K562 (cell line): ENCODE measurements around the gene CDK14. TPM values are rescaled to one million over a fixed set of nuclear protein-coding genes. Genes with fewer than 3 reads are reported as not detected.

ENCODE experiments used
- ATAC-seq: fragments of 200-7000 bp; cut with Tn5 transposase; 3 replicates; pipeline ENCODE4 v1.9.1; 2020; ENCODE audit warnings: moderate library complexity
- Bru-seq: library from RNA; stranded (reverse); fragments of 400-500 nt; gene quantifications from one replicate; lab custom pipeline; 2021; lab: Mats Ljungman, UMichigan
- BruChase-seq, 2 experiments: library from RNA; stranded (reverse); fragments of 400-500 nt; gene quantifications; one replicate each; lab custom pipeline; 2021; lab: Mats Ljungman, UMichigan
- BruUV-seq: library from RNA; stranded (reverse); fragments of 400-500 nt; replicated peaks from 2 replicates; lab custom pipeline; 2021; lab: Mats Ljungman, UMichigan
- CTCF ChIA-PET: fragments of 300-600 bp; formaldehyde crosslinking; extraction: SDS; loops from one replicate; lab custom pipeline; 2021; ENCODE audit warnings: low intra/inter-chr PET ratio; lab: Yijun Ruan, JAX
- POLR2A ChIA-PET: fragments of 300-600, 350-650 bp; sonication (Branson Sonifier 250); formaldehyde crosslinking; extraction: SDS; loops from one replicate; lab custom pipeline; 2021; ENCODE audit warnings: antibody characterized with exemption, inconsistent platforms; lab: Yijun Ruan, JAX
- DNase-seq, 4 experiments: peaks; one replicate each; pipeline versions ENCODE4 v3.0.0 to v3.0.0-alpha.2; 2011 to 2018; ENCODE audit warnings: low spot score in 3 of 4, mixed read lengths in 3 of 4; ENCODE audit errors: extremely low read depth in 1 of 4
- FAIRE-seq: peaks from 2 replicates; lab custom pipeline; 2011; peaks lifted over from hg19 to GRCh38; lab: Jason Lieb, UNC
- H2AFZ ChIP-seq: 2 replicates; pipeline ENCODE4 v1.6.0; 2011; ENCODE audit warnings: low read depth, low read length, control low read depth, inconsistent platforms
- H3K27ac ChIP-seq: fragments of 200-600 bp; 3 replicates; pipeline ENCODE4 v1.8.0; 2011; ENCODE audit warnings: low read depth, mild to moderate bottlenecking, control low read depth, inconsistent platforms, low read length, moderate library complexity, mixed read lengths; ENCODE audit errors: extremely low read depth
- H3K27me3 ChIP-seq, 2 experiments: fragments of 300-600 bp in 1 of 2; 2 replicates in 1 of 2; 3 replicates in 1 of 2; pipeline versions ENCODE4 v1.6.0 to v1.8.0; 2011; ENCODE audit warnings: inconsistent platforms in 2 of 2, low read length in 2 of 2, mild to moderate bottlenecking in 1 of 2, mixed read lengths in 1 of 2, moderate library complexity in 1 of 2; ENCODE audit not compliant: control insufficient read depth in 2 of 2, insufficient read depth in 2 of 2
- H3K36me3 ChIP-seq: fragments of 300-600 bp; 3 replicates; pipeline ENCODE4 v1.8.0; 2011; ENCODE audit warnings: mild to moderate bottlenecking, low read length, inconsistent platforms; ENCODE audit not compliant: control insufficient read depth, insufficient read depth
- H3K4me1 ChIP-seq, 2 experiments: fragments of 200-600 bp in 1 of 2; replicated peaks in 1 of 2; 2 replicates in 1 of 2; 3 replicates in 1 of 2; pipeline versions ENCODE4 v1.5.1 to v1.8.0; 2011; ENCODE audit warnings: inconsistent platforms in 2 of 2, low read length in 2 of 2, mild to moderate bottlenecking in 1 of 2, mixed read lengths in 1 of 2, moderate library complexity in 1 of 2; ENCODE audit not compliant: control insufficient read depth in 2 of 2, insufficient read depth in 2 of 2
- H3K4me2 ChIP-seq: 2 replicates; pipeline ENCODE4 v1.6.1; 2011; ENCODE audit warnings: low read length, control low read depth, inconsistent platforms, mixed read lengths; ENCODE audit not compliant: insufficient read depth
- H3K4me3 ChIP-seq: fragments of 200-600 bp; sonication (generic), shearing (Covaris generic); 2 replicates; pipeline ENCODE4 v1.5.1; 2016; ENCODE audit warnings: control low read depth, inconsistent platforms
- H3K79me2 ChIP-seq: fragments of 200-600 bp; 3 replicates; pipeline ENCODE4 v1.8.0; 2011; ENCODE audit warnings: low read length, inconsistent platforms; ENCODE audit not compliant: control insufficient read depth, insufficient read depth
- H3K9ac ChIP-seq, 2 experiments: 2 replicates each; pipeline versions ENCODE4 v1.6.0 to v1.6.1; 2011; ENCODE audit warnings: low read depth in 2 of 2, low read length in 2 of 2, control low read depth in 1 of 2, inconsistent platforms in 1 of 2, mild to moderate bottlenecking in 1 of 2, mixed read lengths in 1 of 2; ENCODE audit not compliant: insufficient read depth in 1 of 2
- H3K9me1 ChIP-seq: one replicate; pipeline ENCODE4 v1.6.0; 2011; ENCODE audit warnings: inconsistent platforms, mild to moderate bottlenecking, low read length, moderate library complexity; ENCODE audit not compliant: control insufficient read depth, insufficient read depth
- H3K9me3 ChIP-seq: replicated peaks from 2 replicates; pipeline ENCODE4 v1.5.1; 2011; ENCODE audit warnings: low read depth, low read length, inconsistent platforms; ENCODE audit not compliant: control insufficient read depth, insufficient read depth
- H4K20me1 ChIP-seq: replicated peaks from 2 replicates; pipeline ENCODE4 v1.6.1; 2011; ENCODE audit warnings: low read length, inconsistent platforms, mixed read lengths; ENCODE audit not compliant: control insufficient read depth, insufficient read depth
- BRCA1 ChIP-seq, 2 experiments: fragments of 450-650 bp in 1 of 2; sonication (generic) in 1 of 2; formaldehyde crosslinking in 1 of 2; IDR thresholded peaks; 2 replicates each; pipeline versions ENCODE4 v1.5.0 to v1.6.1; 2017 to 2020; ENCODE audit warnings: mild to moderate bottlenecking in 1 of 2, missing genetic modification reagents in 1 of 2
- CXXC5 ChIP-seq: fragments of 250-450 bp; sonication (Bioruptor Pico); IDR thresholded peaks from 2 replicates; pipeline ENCODE4 v1.8.0; 2022; ENCODE audit warnings: inconsistent platforms, mild to moderate bottlenecking, moderate library complexity
- EGR1 ChIP-seq: fragments of 450-650 bp; conservative IDR thresholded peaks from 2 replicates; pipeline ENCODE4 v1.6.1; 2017; ENCODE audit warnings: mild to moderate bottlenecking
- FIP1L1 ChIP-seq: fragments of 200-400 bp; formaldehyde crosslinking; IDR thresholded peaks from 2 replicates; pipeline ENCODE4 v1.6.1; 2018; ENCODE audit warnings: mild to moderate bottlenecking, low read depth, low read length; ENCODE audit not compliant: poor library complexity, severe bottlenecking
- FOXP4 ChIP-seq: sonication (generic); formaldehyde crosslinking; IDR thresholded peaks from 2 replicates; pipeline ENCODE4 v1.8.0; 2022; ENCODE audit warnings: mild to moderate bottlenecking, missing genetic modification reagents, borderline replicate concordance
- HDAC6 ChIP-seq: IDR thresholded peaks from 2 replicates; pipeline ENCODE4 v1.6.1; 2012; ENCODE audit warnings: low read depth, mild to moderate bottlenecking, control low read depth, inconsistent platforms, low read length, moderate library complexity
- MAZ ChIP-seq, 2 experiments: fragments of 450-650 bp in 1 of 2; sonication (generic) in 1 of 2; formaldehyde crosslinking; IDR thresholded peaks in 1 of 2; conservative IDR thresholded peaks in 1 of 2; 2 replicates each; pipeline versions ENCODE4 v1.4.0 to v1.5.0; 2020; ENCODE audit warnings: mild to moderate bottlenecking in 1 of 2, missing genetic modification reagents in 1 of 2
- MLX ChIP-seq, 2 experiments: fragments of 450-650 bp in 1 of 2; sonication (generic) in 1 of 2; formaldehyde crosslinking; conservative IDR thresholded peaks; 2 replicates each; pipeline versions ENCODE4 v1.4.0 to v1.8.1; 2020 to 2022; ENCODE audit warnings: mild to moderate bottlenecking in 1 of 2, missing genetic modification reagents in 1 of 2
- SP1 ChIP-seq: sonication (generic); formaldehyde crosslinking; IDR thresholded peaks from 2 replicates; pipeline ENCODE4 v1.8.1; 2022; ENCODE audit warnings: mild to moderate bottlenecking, missing genetic modification reagents
- WGBS: fragments of 100-300 bp; shearing (Covaris generic); methylation state at CpG from one replicate; pipeline ENCODE4 v1.1.6; 2016; ENCODE audit warnings: low coverage, mixed read lengths; ENCODE audit not compliant: insufficient coverage; ENCODE audit errors: missing lambda C conversion rate; 5-methylcytosine and 5-hydroxymethylcytosine counted together
- in situ Hi-C: fragments of 300-500 bp; cut with MboI; formaldehyde crosslinking; loops from 4 replicates; pipeline ENCODE4 v1.15.0; 2018; ENCODE audit warnings: inconsistent platforms, mixed read lengths
- intact Hi-C: fragments of 100-400 bp; cut with micrococcal nuclease; formaldehyde crosslinking; loops from 2 replicates; pipeline ENCODE4 v1.14.2; 2022
- long read RNA-seq, 3 experiments: library from polyadenylated mRNA in 2 of 3; library from RNA in 1 of 3; unstranded in 2 of 3; stranded (forward) in 1 of 3; transcript quantifications; one replicate each; pipeline ENCODE4 v2.0.0, GENCODE V29; 2019 to 2022
- polyA minus RNA-seq, 3 experiments: library from RNA; depleted of rRNA, polyadenylated mRNA; stranded (reverse); fragments of >200 nt; gene quantifications; 2 replicates each; pipeline ENCODE4 v1.2.3, GENCODE V29; 2011
- polyA plus RNA-seq, 8 experiments: library from polyadenylated mRNA; depleted of rRNA in 4 of 8; stranded (reverse) in 5 of 8; unstranded in 3 of 8; fragments of >200 nt; fragmentation: Nextera tagmentation in 2 of 8; fragmentation: Illumina TruSeq in 1 of 8; extraction: Ambion mirVana in 2 of 8; extraction: Trizol in 1 of 8; gene quantifications; 2 replicates each; pipeline versions ENCODE4 v1.2.1 to v1.2.3, GENCODE V29; 2011 to 2014; ENCODE audit warnings: inconsistent platforms in 1 of 8, missing spikeins in 1 of 8
- total RNA-seq, 7 experiments: library from RNA; depleted of rRNA in 6 of 7; stranded (reverse); fragments of >200 nt in 6 of 7; fragmentation: Illumina TruSeq in 2 of 7; extraction: Trizol in 2 of 7; gene quantifications; 2 replicates each; pipeline versions ENCODE4 v1.2.1 to v1.2.3, GENCODE V29; 2011 to 2021; ENCODE audit warnings: low replicate concordance in 1 of 7
- TF ChIP-seq, protein P1 (sequence below): fragments of 450-650 bp; IDR thresholded peaks from 2 replicates; pipeline ENCODE4 v1.6.1; 2014; ENCODE audit warnings: low read depth, mild to moderate bottlenecking, moderate library complexity, borderline replicate concordance

Gene CDK14
- total RNA-seq (2011; cell fraction: chromatin; rRNA removed; ENCODE audit: low replicate concordance) = 4.4 and 6.0 TPM in 2 replicates
- total RNA-seq (2011; cell fraction: nucleolus; rRNA removed) = 0.33 and 1.7 TPM in 2 replicates
- 3.2 and 3.4 TPM in 2 replicates for total RNA-seq (2011; cell fraction: nucleoplasm; rRNA removed)
- total RNA-seq (2014; rRNA removed) (0.05 and 0.29 TPM in 2 replicates), total RNA-seq (2014; rRNA removed; fragmentation: Illumina TruSeq; extraction: Trizol) (0.58 and 0.99 TPM in 2 replicates), total RNA-seq (2015; rRNA removed; fragmentation: Illumina TruSeq; extraction: Trizol) (0.29 and 0.34 TPM in 2 replicates), total RNA-seq (2021) (0.18 and 0.44 TPM in 2 replicates), polyA plus RNA-seq (2011; rRNA removed) (0.23 and 0.91 TPM in 2 replicates), polyA plus RNA-seq (2014; fragmentation: Illumina TruSeq; extraction: Trizol) (0.04 and 0.32 TPM in 2 replicates), polyA plus RNA-seq (2014; fragmentation: Nextera tagmentation; extraction: Ambion mirVana) (under 1 TPM; 0.03 to 0.08 TPM), polyA plus RNA-seq (2014; rRNA removed) (0.09 and 0.16 TPM in 2 replicates), polyA minus RNA-seq (2011; rRNA and poly(A)+ RNA removed) (0.98 and 1.4 TPM in 2 replicates), Bru-seq, nascent RNA (percentile 28 among the genes with signal in this experiment), BruChase-seq, experiment 1, labeled RNA remaining after a 2-hour chase (percentile 37 among the genes with signal in this experiment), BruChase-seq, experiment 2, labeled RNA remaining after a 6-hour chase (percentile 34 among the genes with signal in this experiment)
- 0.28 and 0.29 TPM in 2 replicates for polyA plus RNA-seq (2011; cell fraction: cytosol; rRNA removed)
- polyA plus RNA-seq (2011; cell fraction: nucleus; rRNA removed) = 0.48 and 0.51 TPM in 2 replicates
- polyA plus RNA-seq (2012) = 0.12 and 0.54 TPM in 2 replicates
- polyA minus RNA-seq (2011; cell fraction: cytosol; rRNA and poly(A)+ RNA removed) = 0.64 TPM in 1 of 2 replicates, not detected in the other
- 1.1 and 1.7 TPM in 2 replicates for polyA minus RNA-seq (2011; cell fraction: nucleus; rRNA and poly(A)+ RNA removed)
- long read RNA-seq, experiment 1, partial matches to known transcripts = 2 of 3 reads
- long read RNA-seq, experiment 1, other reads (novel, unspliced or antisense) = 1 of 3 reads
- long read RNA-seq, experiment 2 = 0 reads
- long read RNA-seq, experiment 3 = 0 reads

GRCh38 chr7:90595801-90596670 lies at the start of gene CDK14:
TSS of gene CDK14 (plus strand) at chr7:90596321. CDS start at chr7:90596628, 307 bp downstream.
- Histone ChIP-seq H3K27me3 (peaks cover 7 to 14% of the 10 kb centered on the region in 2 experiments; a peak in 3 of 5 replicates), H3K79me2 (no peaks in the 10 kb centered on the region), H4K20me1 (no peaks in the 10 kb centered on the region), H3K4me2 (peak within 1 kb of the TSS; percentile 63), H3K4me1 (peaks cover 0 to 16% of the 10 kb centered on the region in 2 experiments; a peak in 2 of 5 replicates), H3K4me3 (peak within 1 kb of the TSS; percentile 43), H3K9ac (peak within 1 kb of the TSS in 1 of 2 experiments; percentile 90; a peak in 3 of 4 replicates), H3K27ac (no peak within 1 kb of the TSS), H2AFZ (peak within 1 kb of the TSS; percentile 83), H3K9me3 (no peaks in the 10 kb centered on the region), H3K9me1 (no peaks in the 10 kb centered on the region), H3K36me3 (no peaks in the 10 kb centered on the region)
- DNase-seq = peak; percentile 80 to 86 (median 84)
- 2% methylated on average over 71 of the region's 118 CpGs for WGBS
- no TSS peak for BruUV-seq
- ChIA-PET POLR2A (interaction anchor here (0.5 to 0.6 kb wide), 2 partner anchors 119 to 143 kb away, joined by 3 read pairs; no protein-coding TSS in a partner anchor), CTCF (interaction anchor here (1.7 kb wide), 1 partner anchor 141 kb away, joined by 6 read pairs; no protein-coding TSS in a partner anchor)
- in situ Hi-C loops (no loop called here), intact Hi-C loops (no loop called here)
- peak; percentile 98 for ATAC-seq
- FAIRE-seq = no peak
- TF ChIP-seq SP1 = no peak
- TF ChIP-seq MAZ (CRISPR knock-in tag; conservative IDR thresholded peaks at IDR 0.05 in 1 of 2, IDR thresholded peaks at IDR 0.05 in 1 of 2) = peak; percentile 36 to 68
- TF ChIP-seq, protein P1, sequence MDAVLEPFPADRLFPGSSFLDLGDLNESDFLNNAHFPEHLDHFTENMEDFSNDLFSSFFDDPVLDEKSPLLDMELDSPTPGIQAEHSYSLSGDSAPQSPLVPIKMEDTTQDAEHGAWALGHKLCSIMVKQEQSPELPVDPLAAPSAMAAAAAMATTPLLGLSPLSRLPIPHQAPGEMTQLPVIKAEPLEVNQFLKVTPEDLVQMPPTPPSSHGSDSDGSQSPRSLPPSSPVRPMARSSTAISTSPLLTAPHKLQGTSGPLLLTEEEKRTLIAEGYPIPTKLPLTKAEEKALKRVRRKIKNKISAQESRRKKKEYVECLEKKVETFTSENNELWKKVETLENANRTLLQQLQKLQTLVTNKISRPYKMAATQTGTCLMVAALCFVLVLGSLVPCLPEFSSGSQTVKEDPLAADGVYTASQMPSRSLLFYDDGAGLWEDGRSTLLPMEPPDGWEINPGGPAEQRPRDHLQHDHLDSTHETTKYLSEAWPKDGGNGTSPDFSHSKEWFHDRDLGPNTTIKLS = peak; percentile 41; the same call in 1 of the 2 replicates
- TF ChIP-seq FOXP4 (CRISPR knock-in tag) = no peak
- no peak for TF ChIP-seq BRCA1 (IDR thresholded peaks at IDR 0.05)
- no peak for TF ChIP-seq BRCA1 (CRISPR knock-in tag; IDR thresholded peaks at IDR 0.05)
- no peak for TF ChIP-seq FIP1L1
- no peak for TF ChIP-seq MLX (CRISPR knock-in tag; conservative IDR thresholded peaks at IDR 0.05)
- TF ChIP-seq EGR1 = peak; percentile 39; the same call in 1 of the 2 replicates
- TF ChIP-seq HDAC6 = no peak
- TF ChIP-seq CXXC5 (CRISPR knock-in tag) = peak; percentile 65
